ENCODE results near the gene RAMP1.

DNA sequence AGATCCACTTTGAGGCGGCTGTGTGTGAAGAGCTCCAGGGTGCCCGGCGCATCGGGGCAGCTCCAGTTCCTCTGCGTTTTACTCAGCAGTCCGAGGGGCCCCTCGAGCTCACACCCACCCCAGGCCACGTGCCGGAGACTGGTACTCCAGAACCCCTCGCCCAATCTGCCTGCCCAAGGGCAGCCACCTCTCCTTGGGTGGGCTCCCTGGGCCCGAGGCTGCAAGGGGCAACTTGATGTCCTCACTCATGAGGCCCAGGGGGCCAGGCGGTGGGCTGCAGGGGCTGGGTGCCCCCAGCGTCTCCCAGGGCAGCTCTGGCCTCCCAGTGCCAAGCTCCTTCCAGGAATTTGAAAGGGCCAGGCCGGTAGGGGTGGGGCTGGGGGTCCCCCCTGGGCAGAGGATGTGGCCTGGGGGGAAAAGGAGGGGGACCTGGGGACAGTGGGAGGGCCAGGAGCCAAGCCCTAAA is 16.7 kb downstream of the RAMP1 start:
- TF ChIP-seq, protein P1, sequence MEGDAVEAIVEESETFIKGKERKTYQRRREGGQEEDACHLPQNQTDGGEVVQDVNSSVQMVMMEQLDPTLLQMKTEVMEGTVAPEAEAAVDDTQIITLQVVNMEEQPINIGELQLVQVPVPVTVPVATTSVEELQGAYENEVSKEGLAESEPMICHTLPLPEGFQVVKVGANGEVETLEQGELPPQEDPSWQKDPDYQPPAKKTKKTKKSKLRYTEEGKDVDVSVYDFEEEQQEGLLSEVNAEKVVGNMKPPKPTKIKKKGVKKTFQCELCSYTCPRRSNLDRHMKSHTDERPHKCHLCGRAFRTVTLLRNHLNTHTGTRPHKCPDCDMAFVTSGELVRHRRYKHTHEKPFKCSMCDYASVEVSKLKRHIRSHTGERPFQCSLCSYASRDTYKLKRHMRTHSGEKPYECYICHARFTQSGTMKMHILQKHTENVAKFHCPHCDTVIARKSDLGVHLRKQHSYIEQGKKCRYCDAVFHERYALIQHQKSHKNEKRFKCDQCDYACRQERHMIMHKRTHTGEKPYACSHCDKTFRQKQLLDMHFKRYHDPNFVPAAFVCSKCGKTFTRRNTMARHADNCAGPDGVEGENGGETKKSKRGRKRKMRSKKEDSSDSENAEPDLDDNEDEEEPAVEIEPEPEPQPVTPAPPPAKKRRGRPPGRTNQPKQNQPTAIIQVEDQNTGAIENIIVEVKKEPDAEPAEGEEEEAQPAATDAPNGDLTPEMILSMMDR (IDR thresholded peaks at IDR 0.05; ENCODE audit: poor library complexity, severe bottlenecking): no peak
- no peak for TF ChIP-seq EZH2 (IDR thresholded peaks at IDR 0.05; ENCODE audit: borderline replicate concordance, insufficient read depth, low read length, poor library complexity, severe bottlenecking)
- no peak for TF ChIP-seq POLR2AphosphoS5 (IDR thresholded peaks at IDR 0.05)
- TF ChIP-seq, protein P2, sequence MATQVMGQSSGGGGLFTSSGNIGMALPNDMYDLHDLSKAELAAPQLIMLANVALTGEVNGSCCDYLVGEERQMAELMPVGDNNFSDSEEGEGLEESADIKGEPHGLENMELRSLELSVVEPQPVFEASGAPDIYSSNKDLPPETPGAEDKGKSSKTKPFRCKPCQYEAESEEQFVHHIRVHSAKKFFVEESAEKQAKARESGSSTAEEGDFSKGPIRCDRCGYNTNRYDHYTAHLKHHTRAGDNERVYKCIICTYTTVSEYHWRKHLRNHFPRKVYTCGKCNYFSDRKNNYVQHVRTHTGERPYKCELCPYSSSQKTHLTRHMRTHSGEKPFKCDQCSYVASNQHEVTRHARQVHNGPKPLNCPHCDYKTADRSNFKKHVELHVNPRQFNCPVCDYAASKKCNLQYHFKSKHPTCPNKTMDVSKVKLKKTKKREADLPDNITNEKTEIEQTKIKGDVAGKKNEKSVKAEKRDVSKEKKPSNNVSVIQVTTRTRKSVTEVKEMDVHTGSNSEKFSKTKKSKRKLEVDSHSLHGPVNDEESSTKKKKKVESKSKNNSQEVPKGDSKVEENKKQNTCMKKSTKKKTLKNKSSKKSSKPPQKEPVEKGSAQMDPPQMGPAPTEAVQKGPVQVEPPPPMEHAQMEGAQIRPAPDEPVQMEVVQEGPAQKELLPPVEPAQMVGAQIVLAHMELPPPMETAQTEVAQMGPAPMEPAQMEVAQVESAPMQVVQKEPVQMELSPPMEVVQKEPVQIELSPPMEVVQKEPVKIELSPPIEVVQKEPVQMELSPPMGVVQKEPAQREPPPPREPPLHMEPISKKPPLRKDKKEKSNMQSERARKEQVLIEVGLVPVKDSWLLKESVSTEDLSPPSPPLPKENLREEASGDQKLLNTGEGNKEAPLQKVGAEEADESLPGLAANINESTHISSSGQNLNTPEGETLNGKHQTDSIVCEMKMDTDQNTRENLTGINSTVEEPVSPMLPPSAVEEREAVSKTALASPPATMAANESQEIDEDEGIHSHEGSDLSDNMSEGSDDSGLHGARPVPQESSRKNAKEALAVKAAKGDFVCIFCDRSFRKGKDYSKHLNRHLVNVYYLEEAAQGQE (IDR thresholded peaks at IDR 0.05; ENCODE audit: borderline replicate concordance): no peak
- TF ChIP-seq TAF1 (IDR thresholded peaks at IDR 0.05; ENCODE audit: low read depth): no peak
- TF ChIP-seq MXI1 (conservative IDR thresholded peaks at IDR 0.05; ENCODE audit: poor library complexity, severe bottlenecking): no peak
- TF ChIP-seq RAD21 (conservative IDR thresholded peaks at IDR 0.05): no peak
- TF ChIP-seq EP300 (conservative IDR thresholded peaks at IDR 0.05; ENCODE audit: poor library complexity, severe bottlenecking): no peak
- TF ChIP-seq SMC3 (conservative IDR thresholded peaks at IDR 0.05; ENCODE audit: poor library complexity): no peak
